MM.1S (cell line): ENCODE data around the gene MID1.
A peak's percentile ranks its signal among the peaks of the same experiment; 100 is the strongest.

ENCODE experiments used
- DNase-seq: peaks from one replicate; pipeline ENCODE4 v3.0.0-alpha.2; 2015
- H2AFZ ChIP-seq: fragments of 300-600 bp; sonication (generic); 2 replicates; pipeline ENCODE4 v1.6.0; 2016; ENCODE audit warnings: antibody characterized with exemption, low read length
- H3F3A ChIP-seq: fragments of 300-600 bp; sonication (generic); 2 replicates; pipeline ENCODE4 v1.6.1; 2016; ENCODE audit warnings: mild to moderate bottlenecking, antibody characterized with exemption, low read length, moderate library complexity, mixed read lengths; ENCODE audit not compliant: insufficient read depth
- H3K27ac ChIP-seq: fragments of 300-600 bp; sonication (generic); 2 replicates; pipeline ENCODE4 v1.5.1; 2016; ENCODE audit warnings: mild to moderate bottlenecking, low read length
- H3K27me3 ChIP-seq: fragments of 300-600 bp; sonication (generic); replicated peaks from 2 replicates; pipeline ENCODE4 v1.6.0; 2016; ENCODE audit warnings: low read length; ENCODE audit not compliant: insufficient read depth
- H3K36me3 ChIP-seq: fragments of 300-600 bp; sonication (generic); replicated peaks from 2 replicates; pipeline ENCODE4 v1.6.1; 2016; ENCODE audit warnings: mild to moderate bottlenecking, low read length, mixed read lengths; ENCODE audit not compliant: insufficient read depth
- H3K4me1 ChIP-seq: fragments of 300-600 bp; sonication (generic); 2 replicates; pipeline ENCODE4 v1.6.1; 2016; ENCODE audit warnings: low read length, mixed read lengths
- H3K4me2 ChIP-seq: fragments of 300-600 bp; sonication (generic); 2 replicates; pipeline ENCODE4 v1.6.0; 2016; ENCODE audit warnings: low read depth, low read length
- H3K4me3 ChIP-seq: fragments of 300-600 bp; sonication (generic); 2 replicates; pipeline ENCODE4 v1.5.1; 2016; ENCODE audit warnings: low read length, mixed read lengths
- H3K79me2 ChIP-seq: fragments of 300-600 bp; sonication (generic); 2 replicates; pipeline ENCODE4 v1.6.1; 2016; ENCODE audit warnings: mixed run types, low read length, mixed read lengths
- H3K9ac ChIP-seq: fragments of 300-600 bp; sonication (generic); 2 replicates; pipeline ENCODE4 v1.6.1; 2016; ENCODE audit warnings: low read length, mixed read lengths
- H3K9me2 ChIP-seq: fragments of 300-600 bp; sonication (generic); replicated peaks from 2 replicates; pipeline ENCODE4 v1.6.1; 2016; ENCODE audit warnings: mild to moderate bottlenecking, low read length, mixed read lengths; ENCODE audit not compliant: insufficient read depth
- H3K9me3 ChIP-seq: fragments of 300-600 bp; sonication (generic); replicated peaks from 2 replicates; pipeline ENCODE4 v1.6.1; 2016; ENCODE audit warnings: mild to moderate bottlenecking, low read length, mixed read lengths; ENCODE audit not compliant: insufficient read depth
- H4K20me1 ChIP-seq: fragments of 300-600 bp; sonication (generic); 2 replicates; pipeline ENCODE4 v1.6.1; 2016; ENCODE audit warnings: mild to moderate bottlenecking, low read length, moderate library complexity, mixed read lengths; ENCODE audit not compliant: insufficient read depth
- EZH2 ChIP-seq: fragments of 300-600 bp; sonication (generic); optimal IDR thresholded peaks from 2 replicates; pipeline ENCODE3; 2017; ENCODE audit warnings: low read depth, mild to moderate bottlenecking, antibody characterized with exemption, low read length, mixed read lengths
- EZH2phosphoT487 ChIP-seq: fragments of 300-600 bp; sonication (generic); IDR thresholded peaks from 2 replicates; pipeline ENCODE4 v1.6.1; 2018; ENCODE audit warnings: antibody characterized with exemption, low read length
- TF ChIP-seq, protein P1 (sequence below): fragments of 300-600 bp; sonication (generic); IDR thresholded peaks from 2 replicates; pipeline ENCODE4 v1.5.1; 2016; ENCODE audit warnings: antibody characterized with exemption, low read length, mixed read lengths

MID1 gene

DNA sequence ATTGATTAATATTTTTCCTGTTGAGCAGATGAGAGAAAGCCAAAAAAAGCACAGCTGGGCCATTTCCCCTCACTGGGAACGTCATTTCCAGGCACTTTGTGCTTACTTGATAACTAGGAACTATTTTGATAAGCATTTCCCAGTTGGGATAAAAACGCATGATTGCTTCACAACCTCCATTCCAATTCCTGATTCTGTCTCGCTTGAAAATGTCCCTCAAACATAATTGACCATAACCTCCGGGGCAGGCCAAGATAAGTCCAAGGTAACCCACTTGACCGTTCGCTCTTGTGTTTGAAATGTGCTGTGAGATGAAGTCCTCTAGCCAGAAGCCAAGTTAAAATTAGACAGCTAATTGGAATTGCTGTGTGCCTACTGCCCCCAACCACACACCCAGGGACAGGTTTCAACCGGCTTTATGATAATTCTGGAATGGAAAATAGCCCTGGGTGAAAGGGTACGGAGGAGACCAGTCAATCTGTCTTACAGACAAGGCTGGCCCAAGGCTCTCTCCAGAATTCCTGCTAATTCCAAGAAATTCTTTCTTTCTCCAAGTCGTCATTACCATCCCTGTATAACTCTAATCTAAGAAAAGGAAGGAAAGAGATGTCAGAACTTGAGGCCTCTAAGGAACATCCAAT, 137.1 kb downstream of the MID1 start:
- Histone ChIP-seq H4K20me1 (no peaks in the 10 kb centered on the region), H3K9me3 (no peaks in the 10 kb centered on the region), H3K4me1 (no peaks in the 10 kb centered on the region), H3K27ac (no peak overlapping the region), H3K9me2 (no peaks in the 10 kb centered on the region), H3K4me3 (no peak overlapping the region), H3K27me3 (no peaks in the 10 kb centered on the region), H3K9ac (no peak overlapping the region), H3F3A (no peaks in the 10 kb centered on the region), H3K36me3 (no peaks in the 10 kb centered on the region), H3K4me2 (no peak overlapping the region), H3K79me2 (no peaks in the 10 kb centered on the region), H2AFZ (no peak overlapping the region)
- no peak for DNase-seq
- TF ChIP-seq, protein P1, sequence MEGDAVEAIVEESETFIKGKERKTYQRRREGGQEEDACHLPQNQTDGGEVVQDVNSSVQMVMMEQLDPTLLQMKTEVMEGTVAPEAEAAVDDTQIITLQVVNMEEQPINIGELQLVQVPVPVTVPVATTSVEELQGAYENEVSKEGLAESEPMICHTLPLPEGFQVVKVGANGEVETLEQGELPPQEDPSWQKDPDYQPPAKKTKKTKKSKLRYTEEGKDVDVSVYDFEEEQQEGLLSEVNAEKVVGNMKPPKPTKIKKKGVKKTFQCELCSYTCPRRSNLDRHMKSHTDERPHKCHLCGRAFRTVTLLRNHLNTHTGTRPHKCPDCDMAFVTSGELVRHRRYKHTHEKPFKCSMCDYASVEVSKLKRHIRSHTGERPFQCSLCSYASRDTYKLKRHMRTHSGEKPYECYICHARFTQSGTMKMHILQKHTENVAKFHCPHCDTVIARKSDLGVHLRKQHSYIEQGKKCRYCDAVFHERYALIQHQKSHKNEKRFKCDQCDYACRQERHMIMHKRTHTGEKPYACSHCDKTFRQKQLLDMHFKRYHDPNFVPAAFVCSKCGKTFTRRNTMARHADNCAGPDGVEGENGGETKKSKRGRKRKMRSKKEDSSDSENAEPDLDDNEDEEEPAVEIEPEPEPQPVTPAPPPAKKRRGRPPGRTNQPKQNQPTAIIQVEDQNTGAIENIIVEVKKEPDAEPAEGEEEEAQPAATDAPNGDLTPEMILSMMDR, result no peak
- TF ChIP-seq EZH2phosphoT487 (no peak), EZH2 (no peak)

DNA sequence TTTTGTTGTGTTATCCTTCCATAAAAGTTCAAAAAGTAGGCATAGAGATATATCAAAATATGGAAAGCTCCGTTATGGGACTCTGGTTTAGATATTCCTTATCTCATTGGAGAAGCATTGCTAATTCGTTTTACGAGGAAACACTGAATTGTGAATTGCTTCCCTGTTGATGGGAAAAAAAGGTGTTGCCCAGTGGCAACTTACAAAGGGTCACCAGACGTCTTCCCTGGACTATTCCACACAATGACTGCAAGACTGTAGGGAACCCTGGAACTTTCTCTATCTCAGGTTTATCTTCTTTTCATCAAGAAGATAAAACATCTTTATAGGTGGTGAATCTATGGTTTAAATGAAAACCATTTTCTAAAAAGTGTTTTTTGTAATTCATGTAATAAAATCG, 137.7 kb downstream of the MID1 start:
- no peaks in the 10 kb centered on the region for H3F3A ChIP-seq
- no peak for DNase-seq
- H2AFZ ChIP-seq, result no peak overlapping the region
- H3K27ac ChIP-seq, result no peak overlapping the region
- H3K9me2 ChIP-seq, result no peaks in the 10 kb centered on the region
- TF ChIP-seq, protein P1, result no peak
- TF ChIP-seq EZH2 (no peak), EZH2phosphoT487 (no peak)
- H3K4me3 ChIP-seq, result no peak overlapping the region
- H4K20me1 ChIP-seq, result no peaks in the 10 kb centered on the region
- no peaks in the 10 kb centered on the region for H3K36me3 ChIP-seq
- H3K9ac ChIP-seq, result no peak overlapping the region
- H3K79me2 ChIP-seq, result no peaks in the 10 kb centered on the region
- H3K4me2 ChIP-seq, result no peak overlapping the region
- H3K27me3 ChIP-seq, result no peaks in the 10 kb centered on the region
- H3K4me1 ChIP-seq, result no peaks in the 10 kb centered on the region
- no peaks in the 10 kb centered on the region for H3K9me3 ChIP-seq

DNA sequence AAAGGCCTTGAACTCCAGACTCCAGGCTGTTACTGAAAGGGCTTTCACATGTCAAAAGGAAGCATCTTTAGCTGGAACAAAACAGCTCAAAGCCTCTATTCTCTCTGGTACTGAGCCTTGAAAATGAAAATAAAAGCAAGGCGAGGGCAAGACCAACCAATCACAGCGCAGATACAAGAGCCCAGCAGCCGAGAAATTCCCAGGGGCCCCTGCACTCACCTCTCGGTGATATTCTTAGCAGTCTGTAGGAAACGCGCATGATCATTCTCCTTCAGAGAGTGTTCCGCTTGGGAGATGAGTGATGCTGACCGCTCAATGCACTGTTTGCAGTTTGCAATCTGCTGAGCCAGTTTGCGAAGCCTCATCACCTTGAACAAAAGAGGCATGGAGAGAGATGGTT, 138.1 kb downstream of the MID1 start:
- H4K20me1 ChIP-seq, result no peaks in the 10 kb centered on the region
- no peak overlapping the region for H3K4me2 ChIP-seq
- H3K9me2 ChIP-seq, result no peaks in the 10 kb centered on the region
- H3K79me2 ChIP-seq, result no peaks in the 10 kb centered on the region
- no peaks in the 10 kb centered on the region for H3K27me3 ChIP-seq
- TF ChIP-seq EZH2phosphoT487 (no peak), EZH2 (no peak)
- TF ChIP-seq, protein P1, result no peak
- no peak overlapping the region for H3K27ac ChIP-seq
- no peaks in the 10 kb centered on the region for H3K9me3 ChIP-seq
- peak; percentile 10 for DNase-seq
- no peaks in the 10 kb centered on the region for H3F3A ChIP-seq
- no peak overlapping the region for H3K4me3 ChIP-seq
- no peaks in the 10 kb centered on the region for H3K4me1 ChIP-seq
- H3K9ac ChIP-seq, result no peak overlapping the region
- no peak overlapping the region for H2AFZ ChIP-seq
- H3K36me3 ChIP-seq, result no peaks in the 10 kb centered on the region
